H9 (cell line): ENCODE measurements around the gene ADAM33. TPM values are rescaled to one million over a fixed set of nuclear protein-coding genes. Genes with fewer than 3 reads are reported as not detected.

Experiments used
- DNase-seq: peaks from one replicate; pipeline ENCODE4 v3.0.0-alpha.2; 2017
- H2AFZ ChIP-seq: one replicate; pipeline ENCODE4 v1.6.1; 2013; ENCODE audit warnings: mild to moderate bottlenecking, low read length, control low read depth, moderate library complexity
- H2AK5ac ChIP-seq: 2 replicates; pipeline ENCODE4 v1.6.1; 2013; ENCODE audit warnings: low read length, control low read depth, mixed read lengths; ENCODE audit not compliant: insufficient read length
- H2BK120ac ChIP-seq: one replicate; pipeline ENCODE4 v1.6.1; 2013; ENCODE audit warnings: low read depth, mild to moderate bottlenecking, low read length, control low read depth, inconsistent platforms; ENCODE audit not compliant: poor library complexity, severe bottlenecking
- H2BK12ac ChIP-seq: 2 replicates; pipeline ENCODE4 v1.6.1; 2013; ENCODE audit warnings: low read length, control low read depth, mixed read lengths, low read depth; ENCODE audit not compliant: insufficient read length
- H2BK15ac ChIP-seq: 2 replicates; pipeline ENCODE4 v1.6.1; 2013; ENCODE audit warnings: low read depth, low read length, control low read depth
- H2BK20ac ChIP-seq: one replicate; pipeline ENCODE4 v1.6.1; 2013; ENCODE audit warnings: low read depth, mild to moderate bottlenecking, low read length, control low read depth, inconsistent platforms; ENCODE audit not compliant: poor library complexity, severe bottlenecking
- H2BK5ac ChIP-seq: 2 replicates; pipeline ENCODE4 v1.6.1; 2013; ENCODE audit warnings: low read length, control low read depth, mixed read lengths; ENCODE audit not compliant: insufficient read length
- H3K14ac ChIP-seq: 2 replicates; pipeline ENCODE4 v1.6.1; 2013; ENCODE audit warnings: low read length, control low read depth; ENCODE audit not compliant: insufficient read depth
- H3K18ac ChIP-seq: 2 replicates; pipeline ENCODE4 v1.6.1; 2013; ENCODE audit warnings: low read depth, mild to moderate bottlenecking, mixed read lengths, low read length, control low read depth; ENCODE audit not compliant: insufficient read length
- H3K23ac ChIP-seq: 2 replicates; pipeline ENCODE4 v1.6.1; 2013; ENCODE audit warnings: low read length, control low read depth, mixed read lengths, low read depth; ENCODE audit not compliant: insufficient read length
- H3K23me2 ChIP-seq: 2 replicates; pipeline ENCODE4 v1.6.1; 2013; ENCODE audit warnings: low read depth, mild to moderate bottlenecking, mixed read lengths, low read length, control low read depth; ENCODE audit not compliant: insufficient read length, poor library complexity, severe bottlenecking
- H3K27ac ChIP-seq: 2 replicates; pipeline ENCODE4 v1.5.1; 2013; ENCODE audit warnings: low read length, control low read depth, mixed read lengths, low read depth; ENCODE audit not compliant: insufficient read length
- H3K27me3 ChIP-seq: 2 replicates; pipeline ENCODE4 v1.6.1; 2013; ENCODE audit warnings: low read length, control low read depth, inconsistent platforms; ENCODE audit not compliant: insufficient read depth
- H3K4ac ChIP-seq: 2 replicates; pipeline ENCODE4 v1.6.1; 2013; ENCODE audit warnings: low read depth, mild to moderate bottlenecking, control low read depth, inconsistent platforms, low read length, moderate library complexity
- H3K4me1 ChIP-seq: 2 replicates; pipeline ENCODE4 v1.6.1; 2013; ENCODE audit warnings: low read length, control low read depth, inconsistent platforms; ENCODE audit not compliant: insufficient read depth
- H3K4me2 ChIP-seq: 2 replicates; pipeline ENCODE4 v1.6.1; 2013; ENCODE audit warnings: low read length, control low read depth, mixed read lengths; ENCODE audit not compliant: insufficient read length, insufficient read depth
- H3K56ac ChIP-seq: 2 replicates; pipeline ENCODE4 v1.6.1; 2013; ENCODE audit warnings: low read depth, mild to moderate bottlenecking, mixed read lengths, low read length, control low read depth; ENCODE audit not compliant: insufficient read length
- H3K79me1 ChIP-seq: 2 replicates; pipeline ENCODE4 v1.6.1; 2013; ENCODE audit warnings: low read depth, mild to moderate bottlenecking, moderate library complexity, low read length, control low read depth, inconsistent platforms; ENCODE audit not compliant: insufficient read depth, poor library complexity, severe bottlenecking
- H3K79me2 ChIP-seq: 2 replicates; pipeline ENCODE4 v1.6.1; 2013; ENCODE audit warnings: low read length, control low read depth, inconsistent platforms; ENCODE audit not compliant: insufficient read depth
- H3K9ac ChIP-seq: 2 replicates; pipeline ENCODE4 v1.6.1; 2013; ENCODE audit warnings: low read length, control low read depth, mixed read lengths; ENCODE audit not compliant: insufficient read length; ENCODE audit errors: extremely low read depth
- H3K9me3 ChIP-seq: one replicate; pipeline ENCODE4 v1.6.1; 2013; ENCODE audit warnings: low read depth, low read length, inconsistent platforms; ENCODE audit not compliant: control insufficient read depth
- H3T11ph ChIP-seq: one replicate; pipeline ENCODE4 v1.6.1; 2013; ENCODE audit warnings: mild to moderate bottlenecking, low read length, control low read depth, inconsistent platforms
- H4K20me1 ChIP-seq: one replicate; pipeline ENCODE4 v1.6.1; 2013; ENCODE audit not compliant: control insufficient read depth, insufficient read length, insufficient read depth
- H4K5ac ChIP-seq: 2 replicates; pipeline ENCODE4 v1.6.1; 2013; ENCODE audit warnings: low read depth, mild to moderate bottlenecking, mixed read lengths, low read length, control low read depth; ENCODE audit not compliant: insufficient read length
- H4K8ac ChIP-seq: replicated peaks from 2 replicates; pipeline ENCODE4 v1.6.1; 2013; ENCODE audit warnings: low read length, control low read depth, mixed read lengths, low read depth; ENCODE audit not compliant: insufficient read length
- H4K91ac ChIP-seq: 2 replicates; pipeline ENCODE4 v1.6.1; 2013; ENCODE audit warnings: low read depth, mild to moderate bottlenecking, moderate library complexity, mixed read lengths, low read length, control low read depth; ENCODE audit not compliant: insufficient read length
- H3K27ac Mint-ChIP-seq, 3 experiments: 2 replicates in 2 of 3; 3 replicates in 1 of 3; pipeline ENCODE4 v1.8.0; 2020 to 2021; ENCODE audit warnings: mixed read lengths in 3 of 3, mild to moderate bottlenecking in 1 of 3, moderate library complexity in 1 of 3
- H3K27me3 Mint-ChIP-seq: 2 replicates; pipeline ENCODE4 v1.8.0; 2021; ENCODE audit warnings: low read depth, mild to moderate bottlenecking, moderate library complexity, mixed read lengths
- H3K36me3 Mint-ChIP-seq, 3 experiments: 2 replicates in 2 of 3; 3 replicates in 1 of 3; pipeline ENCODE4 v1.8.0; 2020 to 2021; ENCODE audit warnings: low read depth in 3 of 3, mixed read lengths in 3 of 3; ENCODE audit not compliant: insufficient read depth in 1 of 3
- H3K4me1 Mint-ChIP-seq, 2 experiments: 2 replicates each; pipeline ENCODE4 v1.8.0; 2020; ENCODE audit warnings: mixed read lengths in 2 of 2
- H3K4me3 Mint-ChIP-seq, 2 experiments: 2 replicates in 1 of 2; 3 replicates in 1 of 2; pipeline ENCODE4 v1.8.0; 2020 to 2021; ENCODE audit warnings: mild to moderate bottlenecking in 2 of 2, mixed read lengths in 2 of 2, moderate library complexity in 1 of 2
- H3K9me3 Mint-ChIP-seq, 2 experiments: 2 replicates in 1 of 2; 3 replicates in 1 of 2; pipeline ENCODE4 v1.8.0; 2020; ENCODE audit warnings: mild to moderate bottlenecking in 2 of 2, mixed read lengths in 2 of 2, moderate library complexity in 1 of 2
- WGBS: extraction: QIAGEN DNeasy Blood & Tissue Kit; methylation state at CpG from one replicate; pipeline ENCODE4 v1.1.7; 2013; ENCODE audit warnings: missing lambda C conversion rate, low lambda C conversion rate, mixed read lengths; ENCODE audit not compliant: insufficient read length; ENCODE audit errors: extremely low coverage; 5-methylcytosine and 5-hydroxymethylcytosine counted together
- total RNA-seq: library from RNA; stranded (reverse); gene quantifications from 2 replicates; pipeline ENCODE4 v1.2.1, GENCODE V29; 2021
- TF ChIP-seq, protein P1 (sequence below): fragments of 200-600 bp; sonication (generic); conservative IDR thresholded peaks from 3 replicates; pipeline ENCODE4 v1.8.0; 2021; ENCODE audit warnings: antibody characterized with exemption, mild to moderate bottlenecking

Gene ADAM33
- total RNA-seq, 1 experiment from 2014 or later, result 4.0 TPM

DNA sequence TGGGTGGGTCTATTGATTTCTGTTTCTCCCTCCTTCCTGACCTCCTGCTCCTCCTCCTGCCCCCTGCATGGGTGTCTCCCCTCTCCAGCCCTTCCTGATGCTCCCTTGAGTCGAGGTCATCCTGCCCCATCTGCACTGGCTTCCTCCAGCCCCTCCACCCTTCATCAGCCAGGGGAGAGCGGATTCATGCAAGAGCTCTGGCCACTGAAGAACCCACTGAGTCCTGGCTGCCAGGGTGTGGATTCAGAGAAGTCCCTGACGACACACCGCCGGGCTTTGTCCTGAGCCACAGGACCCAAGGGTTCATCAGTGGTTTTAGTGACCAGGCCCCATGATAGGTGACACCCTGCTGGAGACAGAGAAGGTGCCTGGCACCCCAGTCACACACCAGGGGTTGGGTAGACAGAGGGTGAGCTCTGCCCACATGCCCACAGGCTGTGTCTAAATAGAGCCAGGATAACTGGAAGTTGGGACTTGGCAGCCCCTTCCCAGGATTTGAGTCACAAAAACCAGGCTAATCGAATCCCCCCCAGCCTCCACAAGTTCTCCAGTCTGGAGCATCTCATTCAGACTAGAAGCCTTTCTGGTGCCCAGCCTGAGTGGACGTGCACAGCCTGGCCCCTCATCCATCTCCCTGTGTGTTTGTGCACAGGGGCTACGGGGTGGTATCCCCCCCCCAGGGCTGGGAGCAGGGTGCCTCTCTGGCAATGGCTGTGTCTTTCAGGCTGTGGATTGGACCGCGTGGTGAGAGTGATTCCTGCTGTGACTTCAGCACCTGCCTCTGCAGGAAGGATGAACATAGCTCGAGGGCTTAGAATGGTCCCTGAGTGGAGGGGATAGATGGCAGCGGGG, 19.8 kb downstream of the ADAM33 start:
- Mint-ChIP-seq H3K9me3 (peaks cover 5 to 8% of the 10 kb centered on the region in 2 experiments; a peak in 3 of 5 replicates), H3K4me1 (peaks cover 6 to 14% of the 10 kb centered on the region in 2 experiments), H3K4me3 (no peak overlapping the region), H3K27ac (no peak overlapping the region), H3K36me3 (no peaks in the 10 kb centered on the region; a peak in 2 of 7 replicates), H3K27me3 (peaks cover 55% of the 10 kb centered on the region)
- WGBS, result no CpG with 5 or more reads among the region's 12 CpGs
- H3K79me2 ChIP-seq, result no peaks in the 10 kb centered on the region
- H4K20me1 ChIP-seq, result no peaks in the 10 kb centered on the region
- H3K23ac ChIP-seq, result no peak overlapping the region
- peaks cover 5% of the 10 kb centered on the region; the same call in 1 of the 2 replicates for H3K27me3 ChIP-seq
- H2BK15ac ChIP-seq, result no peak overlapping the region
- H3K9me3 ChIP-seq, result no peaks in the 10 kb centered on the region
- no peak overlapping the region for H4K5ac ChIP-seq
- H3K79me1 ChIP-seq, result no peaks in the 10 kb centered on the region
- H2BK12ac ChIP-seq, result no peak overlapping the region
- no peak overlapping the region for H3K56ac ChIP-seq
- no peak overlapping the region for H3T11ph ChIP-seq
- no peak overlapping the region for H3K9ac ChIP-seq
- H3K18ac ChIP-seq, result no peak overlapping the region
- no peak overlapping the region for H4K91ac ChIP-seq
- H3K4ac ChIP-seq, result no peak overlapping the region
- no peak overlapping the region for H2BK5ac ChIP-seq
- TF ChIP-seq, protein P1, sequence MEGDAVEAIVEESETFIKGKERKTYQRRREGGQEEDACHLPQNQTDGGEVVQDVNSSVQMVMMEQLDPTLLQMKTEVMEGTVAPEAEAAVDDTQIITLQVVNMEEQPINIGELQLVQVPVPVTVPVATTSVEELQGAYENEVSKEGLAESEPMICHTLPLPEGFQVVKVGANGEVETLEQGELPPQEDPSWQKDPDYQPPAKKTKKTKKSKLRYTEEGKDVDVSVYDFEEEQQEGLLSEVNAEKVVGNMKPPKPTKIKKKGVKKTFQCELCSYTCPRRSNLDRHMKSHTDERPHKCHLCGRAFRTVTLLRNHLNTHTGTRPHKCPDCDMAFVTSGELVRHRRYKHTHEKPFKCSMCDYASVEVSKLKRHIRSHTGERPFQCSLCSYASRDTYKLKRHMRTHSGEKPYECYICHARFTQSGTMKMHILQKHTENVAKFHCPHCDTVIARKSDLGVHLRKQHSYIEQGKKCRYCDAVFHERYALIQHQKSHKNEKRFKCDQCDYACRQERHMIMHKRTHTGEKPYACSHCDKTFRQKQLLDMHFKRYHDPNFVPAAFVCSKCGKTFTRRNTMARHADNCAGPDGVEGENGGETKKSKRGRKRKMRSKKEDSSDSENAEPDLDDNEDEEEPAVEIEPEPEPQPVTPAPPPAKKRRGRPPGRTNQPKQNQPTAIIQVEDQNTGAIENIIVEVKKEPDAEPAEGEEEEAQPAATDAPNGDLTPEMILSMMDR, result no peak
- no peak overlapping the region for H2AK5ac ChIP-seq
- no peak overlapping the region for H3K14ac ChIP-seq
- H2AFZ ChIP-seq, result no peak overlapping the region
- no peaks in the 10 kb centered on the region for H3K23me2 ChIP-seq
- H2BK20ac ChIP-seq, result no peak overlapping the region
- DNase-seq, result no peak
- no peak overlapping the region for H2BK120ac ChIP-seq
- H4K8ac ChIP-seq, result no peak overlapping the region
- no peak overlapping the region for H3K4me2 ChIP-seq
- H3K27ac ChIP-seq, result no peak overlapping the region
- H3K4me1 ChIP-seq, result no peaks in the 10 kb centered on the region; the same call in 1 of the 2 replicates
